HG02678 (cell line): Measurements from ENCODE around the gene SLCO2B1.

ENCODE experiments used
- ATAC-seq: cut with Tn5 transposase; IDR thresholded peaks from one replicate; pipeline ENCODE4 v1.9.1; 2021; ENCODE audit warnings: mild to moderate bottlenecking, moderate library complexity; ENCODE audit not compliant: unreplicated experiment

SLCO2B1 gene

DNA sequence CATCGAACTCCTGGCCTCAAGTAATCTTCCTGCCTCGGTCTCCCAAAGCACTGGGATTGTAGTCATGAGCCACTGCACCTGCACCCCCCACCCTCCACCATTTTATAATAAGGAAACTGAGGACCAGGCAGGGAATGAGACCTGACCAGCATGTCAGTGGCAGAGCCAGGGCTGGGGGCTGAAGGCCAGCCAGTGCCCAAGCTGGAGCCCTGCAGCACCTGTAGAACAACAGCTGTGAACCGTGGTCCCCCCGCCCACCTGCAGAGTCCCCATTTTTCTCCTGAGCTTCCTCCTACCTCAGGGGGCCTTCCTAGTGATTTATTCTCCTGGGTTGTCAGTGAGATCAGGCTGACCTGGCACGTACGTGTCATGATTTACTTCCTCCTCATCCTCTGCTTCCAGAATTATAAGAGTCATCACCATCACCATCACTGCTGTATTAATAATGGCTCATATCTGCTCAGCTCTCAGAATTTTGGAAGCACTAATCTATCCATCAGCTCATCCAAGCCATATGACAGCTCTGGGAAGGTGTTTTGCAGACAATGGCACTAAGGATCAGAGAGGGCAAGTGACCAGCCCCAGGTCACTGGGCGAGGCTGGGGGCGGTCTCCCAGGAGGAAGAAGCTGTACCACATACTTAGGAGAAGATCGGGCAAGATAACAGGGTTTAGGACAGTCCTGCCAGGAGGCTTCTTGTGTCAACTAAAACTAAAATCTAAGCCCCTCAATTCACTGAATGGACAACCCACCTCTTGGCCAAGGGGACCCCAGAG lies 5.5 kb upstream of the SLCO2B1 start:
- ATAC-seq, result no peak

DNA sequence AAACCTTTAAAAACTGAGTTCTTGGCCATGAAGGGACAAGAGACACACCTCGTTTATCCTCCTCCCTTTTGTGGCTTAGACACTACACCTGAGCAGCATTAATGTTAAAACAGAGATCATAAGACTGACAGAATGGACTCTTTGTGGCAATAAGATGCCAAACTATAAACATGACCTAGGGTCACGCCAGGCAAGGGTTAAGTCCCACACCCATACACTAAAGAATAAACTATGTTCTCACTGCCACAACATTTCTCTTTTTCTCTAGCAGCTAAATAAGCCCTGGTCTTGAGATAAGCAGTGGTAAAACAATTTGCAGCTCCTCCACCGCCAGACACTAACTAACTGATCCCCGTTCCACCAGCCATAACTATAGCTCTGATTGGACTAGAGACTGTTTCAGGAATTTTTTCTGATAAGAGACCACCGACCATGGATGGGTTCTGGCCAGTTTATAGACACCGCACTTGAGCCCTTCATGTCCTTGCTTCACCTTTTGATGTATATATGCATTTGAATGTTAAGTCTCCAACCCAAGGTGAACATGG lies 4.9 kb upstream of the SLCO2B1 start:
- ATAC-seq, result no peak

DNA sequence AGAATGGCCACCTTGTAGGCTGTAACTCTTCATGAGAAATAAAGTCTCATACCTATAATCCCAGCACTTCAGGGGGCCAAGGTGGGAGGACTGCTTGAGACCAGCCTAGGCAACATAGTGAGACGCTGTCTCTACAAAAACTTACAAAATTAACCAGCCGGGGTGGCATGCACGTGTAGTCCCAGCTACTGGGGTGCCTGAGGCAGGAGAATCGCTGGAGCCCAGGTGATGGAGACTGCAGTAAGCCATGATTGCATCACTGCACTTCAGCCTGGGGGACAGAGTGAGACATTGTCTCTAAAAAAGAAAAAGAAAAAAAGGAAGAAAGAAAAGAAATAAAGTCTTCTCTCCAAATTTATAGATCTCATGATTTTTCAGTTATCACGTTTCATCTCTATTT lies 4.2 kb upstream of the SLCO2B1 start:
- no peak for ATAC-seq

DNA sequence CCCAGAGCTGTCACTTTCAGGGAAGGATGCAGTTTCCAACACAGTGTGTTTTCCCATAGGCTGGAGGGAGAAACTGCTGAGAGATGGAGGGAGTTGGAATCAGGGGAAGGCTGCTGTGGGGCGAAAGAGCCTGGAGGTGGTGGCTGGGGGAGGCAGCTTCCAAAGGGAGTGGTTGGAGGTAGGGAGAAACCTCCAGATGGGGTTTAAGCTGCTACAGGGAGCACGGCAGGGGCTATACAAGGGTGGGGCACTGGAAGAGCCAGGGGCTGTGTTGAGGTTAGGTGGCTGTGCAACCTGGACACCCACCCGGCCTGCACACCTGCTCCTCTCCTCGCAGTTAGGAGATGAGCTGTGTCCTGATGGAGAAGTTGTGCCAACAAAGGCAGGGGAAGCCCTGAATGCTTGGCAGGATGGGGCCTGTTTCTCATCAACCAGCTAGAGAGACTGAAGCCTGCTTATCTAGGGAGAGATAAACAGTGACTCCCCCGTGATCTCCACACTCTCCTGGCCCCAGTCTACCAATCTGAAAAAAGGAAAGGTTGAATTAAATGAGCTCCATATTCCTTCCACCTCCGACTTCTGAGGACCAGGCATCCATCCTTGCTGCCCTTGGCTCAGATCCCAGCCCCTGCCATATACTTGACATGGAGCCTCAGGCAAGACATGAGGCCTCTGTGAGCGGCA lies 3.6 kb upstream of the SLCO2B1 start:
- ATAC-seq, result no peak

DNA sequence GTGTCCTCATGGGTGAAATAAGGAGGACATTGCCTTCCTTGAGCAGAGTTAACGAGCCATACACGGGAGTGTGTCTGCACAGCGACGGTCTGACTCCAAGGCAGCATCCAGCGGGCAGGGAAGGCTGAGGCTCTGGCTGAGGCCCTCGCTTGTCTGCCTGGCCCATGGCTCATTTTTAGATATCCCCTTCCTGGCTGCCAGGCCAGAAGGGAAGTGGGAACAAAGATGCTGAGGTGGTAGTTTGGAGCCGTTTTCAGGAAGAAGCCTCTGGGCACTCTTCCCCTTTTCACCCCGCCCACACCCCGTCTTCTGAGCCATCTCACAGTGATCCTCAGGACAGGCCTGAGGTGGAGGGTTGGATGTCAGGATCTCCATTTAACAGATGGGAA lies 3.0 kb upstream of the SLCO2B1 start:
- ATAC-seq, result no peak

DNA sequence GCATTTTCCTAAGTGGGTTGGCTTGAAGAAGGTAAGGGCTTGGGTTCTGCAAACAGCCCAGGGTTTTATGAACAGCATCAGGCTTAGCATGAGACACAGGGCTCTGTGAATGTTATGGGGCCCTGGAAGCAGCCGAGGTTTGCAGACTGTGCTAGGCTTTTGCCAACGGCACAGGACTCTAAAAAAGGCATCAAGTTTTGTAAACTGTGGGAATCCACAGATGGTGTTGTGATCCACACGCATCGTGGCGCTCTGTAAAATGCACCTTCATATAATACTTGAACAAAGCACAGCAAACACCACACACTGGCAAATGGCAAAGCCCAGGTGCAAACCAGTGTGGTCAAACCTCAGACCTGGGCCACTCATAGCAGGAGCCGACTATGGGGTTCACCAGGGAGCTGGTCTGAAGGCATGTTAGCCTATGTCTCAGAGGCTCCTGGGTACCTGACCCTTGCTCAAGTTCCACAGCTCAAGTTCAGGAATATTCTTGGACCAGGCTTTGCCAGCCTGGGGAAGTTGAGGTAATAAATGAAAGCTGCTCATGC lies 2.4 kb upstream of the SLCO2B1 start:
- no peak for ATAC-seq

DNA sequence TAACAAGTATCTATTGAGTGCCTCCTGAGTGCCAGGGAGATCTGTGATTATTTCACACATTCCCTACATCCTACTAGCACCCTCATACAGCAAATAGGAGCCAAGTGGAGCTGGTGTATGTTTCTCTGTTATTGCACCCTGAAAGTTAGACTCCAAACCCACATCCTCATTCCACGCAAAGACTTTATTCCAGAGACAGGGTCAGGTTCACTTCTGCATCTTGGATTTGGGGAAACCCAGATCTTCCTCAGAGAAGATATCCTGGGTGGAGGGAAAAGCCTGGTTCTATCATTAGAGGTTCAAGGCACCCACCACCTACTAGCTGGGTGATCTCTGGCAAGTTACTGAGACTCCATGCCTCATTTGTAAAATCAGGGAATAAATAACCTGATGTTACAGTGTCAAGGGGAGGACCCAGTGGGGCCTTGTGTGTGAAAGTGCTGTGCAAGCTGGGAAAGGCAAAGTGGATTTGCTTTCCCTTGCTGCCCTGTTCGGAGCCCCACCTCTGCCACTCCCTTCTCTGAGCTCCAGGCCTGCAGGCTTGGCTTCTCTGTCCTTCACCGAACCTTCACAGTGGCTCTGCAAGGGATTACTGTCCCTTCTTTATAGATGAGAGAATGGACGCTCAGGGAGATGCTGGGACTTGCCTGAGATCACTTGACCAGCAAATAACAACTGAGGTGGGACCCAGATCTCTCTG lies 991 bp upstream of the SLCO2B1 start:
- no peak for ATAC-seq

DNA sequence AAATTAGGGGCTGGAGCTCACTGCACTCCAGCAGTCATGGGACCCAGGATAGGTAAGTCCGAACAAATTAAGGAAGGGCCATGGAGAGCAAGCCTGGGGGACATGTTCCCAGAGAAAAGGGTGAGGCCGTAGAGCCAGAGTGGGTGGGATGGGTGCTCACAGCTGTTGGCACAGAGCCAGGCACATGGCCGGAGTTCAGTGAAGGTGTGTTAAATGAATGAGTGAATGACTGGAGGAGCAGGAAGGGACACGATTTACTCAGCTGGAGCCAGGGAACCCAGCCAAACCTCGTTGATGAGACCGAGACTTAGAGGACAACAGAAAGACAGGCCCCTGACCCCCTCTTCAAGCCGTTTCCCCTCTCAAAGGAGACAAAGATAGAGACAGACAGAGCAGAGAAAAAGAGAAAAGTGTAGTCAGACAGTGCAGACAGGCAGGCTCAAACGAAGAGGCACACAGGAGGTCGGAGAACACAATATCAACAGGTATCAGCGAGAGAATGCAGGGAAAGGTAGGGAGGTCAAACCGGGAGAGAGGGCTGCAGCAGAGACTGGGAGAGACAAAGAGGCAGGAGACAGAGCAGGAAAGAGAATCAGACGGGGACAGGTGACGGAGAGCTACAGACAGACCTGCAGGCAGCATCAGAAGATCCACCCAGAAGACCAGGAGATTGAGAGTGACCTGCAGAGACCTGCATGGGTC lies 590 bp downstream of the SLCO2B1 start:
- no peak for ATAC-seq

DNA sequence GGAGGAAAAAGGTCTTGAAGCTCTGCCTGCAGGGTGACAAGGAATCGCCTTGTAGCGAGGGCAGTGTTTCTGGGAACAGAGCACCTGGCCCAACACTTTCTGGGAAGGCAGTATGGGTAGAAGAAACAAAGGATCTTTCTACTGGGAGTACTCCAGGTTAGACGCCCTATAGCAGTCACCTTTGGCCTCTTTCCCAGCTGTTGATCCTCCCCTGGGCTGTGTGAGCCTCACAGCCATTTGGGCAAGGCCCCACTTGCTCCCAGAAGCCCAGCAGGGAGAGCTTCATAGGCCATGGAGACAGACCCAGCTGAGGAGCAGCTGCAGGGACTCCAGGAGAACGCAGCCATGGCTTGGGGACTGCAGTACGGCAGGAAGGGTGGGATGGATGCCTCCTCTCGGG lies 1.2 kb downstream of the SLCO2B1 start:
- no peak for ATAC-seq

DNA sequence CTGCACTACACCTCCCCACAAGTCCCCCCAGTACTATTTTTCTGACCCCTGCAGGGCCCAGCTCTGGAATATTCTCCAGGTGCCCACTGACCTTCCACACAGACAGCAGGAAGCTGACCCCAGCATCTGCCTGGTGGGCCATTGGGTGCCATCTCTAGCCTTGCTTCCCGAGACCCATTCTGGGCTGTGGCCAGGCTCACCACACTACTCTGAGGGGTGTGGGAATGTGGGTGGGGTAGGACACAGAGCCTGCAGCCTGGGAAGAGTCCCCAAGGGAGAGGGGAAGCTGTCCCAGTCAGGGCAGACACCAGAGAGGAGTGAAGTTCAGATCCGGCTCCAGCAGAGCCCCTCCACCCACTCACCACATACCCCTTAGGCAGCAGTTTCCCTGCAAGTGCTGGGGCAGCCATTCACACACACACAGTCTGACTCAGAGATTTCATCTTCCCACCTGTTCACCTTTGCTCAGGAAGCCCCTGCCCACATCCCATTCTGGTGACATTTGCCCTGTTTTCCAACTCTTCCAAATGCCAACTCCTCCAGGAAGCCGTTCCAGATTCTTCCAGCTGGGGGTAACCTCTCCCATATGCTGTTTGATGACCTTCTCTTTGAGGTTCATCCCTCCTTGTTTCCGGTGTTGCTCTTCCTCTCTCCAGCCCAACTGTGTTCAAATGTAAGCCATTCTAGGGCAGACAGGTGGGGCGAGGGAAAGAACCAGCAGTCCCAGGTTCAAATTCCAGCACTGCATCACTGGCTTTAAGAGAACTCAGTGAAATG lies 1.9 kb downstream of the SLCO2B1 start:
- no peak for ATAC-seq

DNA sequence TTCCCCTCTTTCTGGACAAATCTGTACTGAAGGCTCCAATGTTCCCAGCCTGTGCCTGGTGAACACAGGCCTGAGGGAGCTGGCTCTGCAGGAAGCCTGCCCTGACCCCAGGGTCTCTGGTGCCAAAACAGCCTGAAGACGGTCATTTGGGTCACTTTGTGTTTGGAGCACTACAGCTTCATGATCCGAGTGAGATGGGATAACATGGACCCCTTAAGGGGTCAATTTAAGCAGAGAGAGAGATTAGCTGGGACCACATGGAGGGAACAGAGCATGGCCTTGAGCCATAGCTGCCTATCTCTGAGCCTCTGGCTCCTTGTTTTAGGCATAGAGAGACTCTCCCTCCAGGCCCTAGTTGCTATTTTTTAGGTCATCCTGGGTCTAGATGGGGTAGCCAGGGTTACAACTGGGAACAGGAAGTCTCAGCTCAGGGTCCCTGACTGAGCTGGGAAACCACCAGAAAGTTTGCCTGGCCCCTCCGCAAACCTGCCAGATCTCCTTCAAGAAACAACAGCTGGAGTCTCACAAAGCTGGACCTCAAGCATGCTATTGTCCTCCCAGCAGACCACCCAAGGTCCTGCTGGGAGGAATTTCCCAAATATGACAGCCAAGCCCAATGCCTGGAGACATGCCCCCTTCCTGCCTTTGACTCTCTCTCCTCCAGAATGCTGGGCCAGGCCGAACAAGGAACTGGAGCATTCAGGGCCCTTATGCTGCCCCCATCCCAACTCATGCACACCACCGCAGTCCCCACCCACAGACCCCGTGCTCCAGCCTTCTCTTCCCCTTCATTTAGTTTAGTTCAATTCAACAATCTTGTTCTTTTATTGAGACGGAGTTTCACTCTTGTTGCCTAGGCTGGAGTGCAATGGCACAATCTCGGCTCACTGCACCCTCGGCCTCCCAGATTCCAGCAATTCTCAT lies 4.0 kb downstream of the SLCO2B1 start:
- no peak for ATAC-seq

DNA sequence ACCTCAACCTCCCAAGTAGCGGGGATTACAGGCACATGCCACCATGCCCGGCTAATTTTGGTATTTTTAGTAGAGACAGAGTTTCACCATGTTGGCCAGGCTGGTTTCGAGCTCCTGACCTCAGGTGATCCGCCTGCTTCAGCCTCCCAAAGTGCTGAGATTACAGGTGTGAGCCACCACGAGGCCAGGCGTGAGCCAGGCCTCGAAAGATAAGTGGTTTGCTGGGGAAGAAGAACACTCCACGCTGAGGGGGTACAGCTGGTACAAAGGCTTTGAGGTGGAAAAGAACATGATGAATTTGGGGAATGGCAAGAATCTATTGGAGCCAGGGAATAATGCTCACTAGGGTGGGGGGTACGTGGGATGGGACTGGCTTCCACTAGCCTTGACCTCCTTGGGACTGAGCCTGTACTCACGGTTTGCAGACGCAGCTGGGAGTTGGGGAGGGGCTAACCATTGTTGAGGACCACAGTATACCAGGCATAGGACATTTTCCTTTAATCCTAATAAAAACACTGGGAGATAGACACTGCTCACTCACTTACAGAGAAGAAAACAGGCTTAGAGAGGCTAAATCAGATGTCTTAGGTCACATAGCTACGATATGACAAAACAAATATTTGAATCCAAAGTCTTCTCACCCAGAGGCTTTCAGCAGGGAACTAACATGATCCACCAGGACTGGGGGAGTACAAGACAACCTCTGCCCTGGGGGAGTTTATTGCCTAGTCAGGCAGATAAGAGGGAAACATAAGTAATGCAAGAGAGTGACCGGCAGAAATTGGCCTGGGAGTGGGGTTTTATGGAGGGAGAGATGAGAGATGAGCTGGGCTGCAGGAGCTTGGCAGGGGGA lies 4.9 kb downstream of the SLCO2B1 start:
- ATAC-seq, result no peak

DNA sequence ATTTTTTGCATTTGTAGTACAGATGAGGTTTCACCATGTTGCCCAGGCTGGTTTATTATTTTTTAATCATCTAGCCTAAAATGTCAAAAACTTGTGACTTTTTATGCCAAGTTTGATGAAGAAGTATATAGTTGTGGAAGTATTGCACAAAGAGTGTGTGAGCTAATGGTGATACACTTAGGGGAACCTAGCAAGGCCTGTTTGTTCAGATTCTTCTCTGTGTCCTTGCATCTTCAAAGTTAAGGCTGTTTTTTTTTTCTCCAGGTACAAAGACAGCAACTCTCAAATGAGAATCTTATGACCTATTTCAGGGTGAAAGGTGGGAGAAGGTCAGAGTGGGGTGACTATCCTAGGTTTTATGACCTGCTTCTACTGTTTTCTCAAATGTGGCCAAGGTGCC lies 7.3 kb downstream of the SLCO2B1 start:
- no peak for ATAC-seq

DNA sequence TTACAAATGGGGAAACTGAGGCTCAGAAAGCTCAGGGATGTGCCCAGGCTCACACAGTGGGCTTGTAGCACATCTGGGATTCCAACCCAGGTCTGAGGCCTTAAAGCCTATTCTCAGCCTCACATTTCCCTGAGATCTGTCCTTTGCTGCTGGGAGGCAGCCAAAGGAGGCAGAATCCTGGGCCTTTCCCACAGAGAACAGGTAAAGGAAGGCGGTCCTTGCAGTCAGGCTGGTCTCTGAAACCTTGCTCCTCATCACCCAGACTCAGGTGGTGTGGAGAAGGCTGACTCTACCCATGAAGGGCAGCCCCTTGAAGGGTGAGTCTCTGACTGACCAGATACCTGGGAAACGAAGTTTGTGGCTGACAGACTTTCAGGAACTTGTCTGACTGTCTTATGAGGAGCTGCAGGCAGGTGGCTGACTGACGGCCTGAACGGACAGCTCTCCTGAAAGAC lies 7.8 kb downstream of the SLCO2B1 start:
- no peak for ATAC-seq

DNA sequence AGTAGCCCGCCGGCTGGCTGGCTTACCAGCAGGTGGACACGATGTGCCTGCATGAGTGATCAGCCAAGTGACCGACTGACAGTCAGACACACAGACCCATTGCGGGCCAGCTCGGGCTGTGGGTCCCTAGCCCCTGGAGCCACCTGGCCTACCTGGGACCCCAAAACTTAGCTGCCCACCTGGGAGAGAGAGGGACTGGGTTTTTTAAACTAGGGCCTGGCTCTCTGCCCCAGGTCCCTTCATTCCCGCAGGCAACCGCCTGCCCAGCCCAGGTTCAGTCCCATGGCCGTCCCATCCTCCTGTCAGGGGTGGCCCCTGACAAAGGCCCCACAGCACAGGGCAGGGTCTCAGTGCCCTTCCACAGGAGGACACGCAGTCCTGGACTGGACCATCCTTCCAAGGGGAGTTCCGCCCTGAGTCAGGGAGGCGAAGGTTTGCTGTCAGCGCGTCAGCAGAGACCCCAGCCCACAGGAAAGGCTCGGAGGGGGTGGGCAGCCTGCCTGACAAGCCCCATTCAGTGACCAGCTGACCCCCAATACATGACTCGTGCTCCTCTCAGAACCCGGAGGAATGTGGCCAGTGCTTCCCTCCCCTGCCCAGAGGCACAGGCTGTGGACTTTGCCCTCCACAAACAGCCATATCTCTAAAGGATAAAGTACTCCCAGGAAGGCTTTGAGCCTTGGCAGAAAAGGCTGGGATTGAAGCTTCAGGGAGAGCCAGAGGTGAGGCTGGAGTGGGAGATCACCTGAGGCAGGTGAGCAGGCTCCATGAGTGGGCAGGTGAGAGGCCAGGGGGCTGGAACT lies 8.4 kb downstream of the SLCO2B1 start:
- ATAC-seq, result no peak

DNA sequence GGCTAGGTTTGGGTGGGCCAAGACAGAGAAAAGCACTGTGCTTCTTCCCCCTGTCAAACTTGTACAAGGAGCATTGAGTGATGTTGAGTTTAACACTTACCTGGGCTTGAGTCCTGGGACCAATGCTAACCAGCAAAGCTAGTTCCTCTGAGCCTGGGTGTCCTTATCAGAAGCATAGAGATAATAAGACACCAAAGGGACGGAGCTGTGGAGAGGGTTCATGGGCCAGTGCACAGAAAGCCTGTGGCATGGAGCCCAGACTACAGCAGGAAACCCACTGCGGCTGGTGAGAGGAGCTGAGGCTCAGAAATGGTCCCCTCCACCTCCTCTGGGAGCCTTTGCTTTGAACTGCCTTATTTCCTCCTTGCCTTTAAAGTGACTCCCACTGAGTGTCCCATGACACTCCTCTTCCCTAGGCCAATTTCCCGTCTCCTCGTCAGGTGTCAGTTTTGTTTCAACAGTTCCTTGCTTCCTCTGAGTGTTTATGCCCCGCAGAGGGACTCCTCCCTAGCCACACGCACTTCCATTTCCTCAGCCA lies 9.4 kb downstream of the SLCO2B1 start:
- no peak for ATAC-seq

DNA sequence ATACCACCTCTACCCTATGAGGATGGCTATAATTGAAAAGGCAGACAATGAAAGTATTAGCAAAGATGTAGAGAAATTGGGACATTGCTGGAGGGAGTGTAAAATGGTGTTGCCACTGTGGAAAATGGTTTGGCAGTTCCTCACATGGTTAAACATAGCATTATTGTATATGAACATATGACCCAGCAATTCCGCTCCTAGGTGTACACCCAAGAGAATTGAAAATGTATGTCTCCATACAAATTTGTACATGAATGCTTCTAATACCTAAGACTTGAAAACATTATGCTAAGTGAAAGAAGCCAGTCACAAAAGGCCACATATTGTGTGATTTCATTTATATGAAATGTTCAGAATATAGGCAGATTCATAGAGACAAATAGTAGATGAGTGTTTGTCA lies 10.0 kb downstream of the SLCO2B1 start:
- no peak for ATAC-seq
